Thyroid gland (tissue), 4 donors: ENCODE measurements around the gene ACSL3.

ENCODE experiments used
- POLR2A ChIP-seq, 2 donors: fragments of 450-650 bp; IDR thresholded peaks; one replicate each; pipeline ENCODE4 v1.6.1; 2017; ENCODE audit warnings: antibody characterized with exemption in 2 of 2, mild to moderate bottlenecking in 2 of 2, moderate library complexity in 1 of 2
- TF ChIP-seq, protein P1 (sequence below), 6 experiments: fragments of 200-600 bp in 3 of 6; fragments of 450-650 bp in 3 of 6; sonication (generic) in 3 of 6; IDR thresholded peaks; one replicate each; pipeline ENCODE4 v1.5.1; 2016 to 2019; ENCODE audit warnings: antibody characterized with exemption in 6 of 6, mild to moderate bottlenecking in 2 of 6, inconsistent platforms in 1 of 6, moderate library complexity in 1 of 6

DNA sequence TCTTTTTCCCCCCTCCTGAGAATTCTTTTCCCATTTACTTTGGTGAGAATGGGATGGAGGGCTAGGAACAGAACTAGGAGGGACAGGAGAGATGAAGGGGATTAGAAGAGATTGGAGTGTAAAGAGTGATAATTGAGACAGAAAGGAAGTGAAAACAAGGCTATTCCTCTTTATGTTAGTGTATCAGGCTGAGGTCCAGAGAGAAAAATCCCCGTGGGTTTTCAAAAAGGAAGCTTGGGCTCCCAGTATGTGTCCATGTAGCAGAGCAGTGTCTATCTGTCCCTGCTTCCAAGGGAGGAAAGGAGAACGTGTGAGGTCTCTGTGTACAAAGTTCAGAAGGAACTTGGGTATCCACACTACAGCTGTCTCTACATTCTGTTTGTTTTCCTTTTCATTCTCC is 131.3 kb downstream of the ACSL3 start:
- TF ChIP-seq, protein P1, sequence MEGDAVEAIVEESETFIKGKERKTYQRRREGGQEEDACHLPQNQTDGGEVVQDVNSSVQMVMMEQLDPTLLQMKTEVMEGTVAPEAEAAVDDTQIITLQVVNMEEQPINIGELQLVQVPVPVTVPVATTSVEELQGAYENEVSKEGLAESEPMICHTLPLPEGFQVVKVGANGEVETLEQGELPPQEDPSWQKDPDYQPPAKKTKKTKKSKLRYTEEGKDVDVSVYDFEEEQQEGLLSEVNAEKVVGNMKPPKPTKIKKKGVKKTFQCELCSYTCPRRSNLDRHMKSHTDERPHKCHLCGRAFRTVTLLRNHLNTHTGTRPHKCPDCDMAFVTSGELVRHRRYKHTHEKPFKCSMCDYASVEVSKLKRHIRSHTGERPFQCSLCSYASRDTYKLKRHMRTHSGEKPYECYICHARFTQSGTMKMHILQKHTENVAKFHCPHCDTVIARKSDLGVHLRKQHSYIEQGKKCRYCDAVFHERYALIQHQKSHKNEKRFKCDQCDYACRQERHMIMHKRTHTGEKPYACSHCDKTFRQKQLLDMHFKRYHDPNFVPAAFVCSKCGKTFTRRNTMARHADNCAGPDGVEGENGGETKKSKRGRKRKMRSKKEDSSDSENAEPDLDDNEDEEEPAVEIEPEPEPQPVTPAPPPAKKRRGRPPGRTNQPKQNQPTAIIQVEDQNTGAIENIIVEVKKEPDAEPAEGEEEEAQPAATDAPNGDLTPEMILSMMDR (IDR thresholded peaks at IDR 0.05) = no peak
- no peak for TF ChIP-seq POLR2A (IDR thresholded peaks at IDR 0.05)
